T-cell (primary cell): ENCODE data around the gene TAF4B. TPM values are rescaled to one million over a fixed set of nuclear protein-coding genes. Genes with fewer than 3 reads are reported as not detected.

ENCODE experiments used
- ATAC-seq, 4 experiments: fragments of 200-7000 bp in 3 of 4; fragments of 150-1000 bp in 1 of 4; cut with Tn5 transposase; replicated peaks in 1 of 4; 1 replicate in 3 of 4; 2 replicates in 1 of 4; pipeline ENCODE4 v1.10.0; 2021; ENCODE audit warnings: moderate library complexity in 3 of 4, mild to moderate bottlenecking in 2 of 4, moderate number of reproducible peaks in 1 of 4
- CTCF ChIA-PET, 2 donors: fragments of 300-600 bp; sonication (Branson Sonifier 250); formaldehyde crosslinking; loops; one replicate each; lab custom pipeline; 2022; ENCODE audit warnings: antibody characterized with exemption in 2 of 2; lab: Charles Lee
- POLR2A ChIA-PET, 2 donors: fragments of 300-600 bp; sonication (Branson Sonifier 250); formaldehyde crosslinking; loops; one replicate each; lab custom pipeline; 2022; ENCODE audit warnings: antibody characterized with exemption in 2 of 2; lab: Charles Lee
- DNase-seq, 35 experiments: peaks; one replicate each; pipeline versions ENCODE4 v3.0.0 to v3.0.0-alpha.2; 2013 to 2023
- H3K27ac ChIP-seq: one replicate; pipeline ENCODE4 v1.5.1; 2013; ENCODE audit warnings: low read length
- H3K27me3 ChIP-seq, 2 experiments: replicated peaks in 1 of 2; 1 replicate in 1 of 2; 2 replicates in 1 of 2; pipeline versions ENCODE4 v1.6.1 to v1.7.0; 2013; ENCODE audit warnings: low read length in 1 of 2, mixed read lengths in 1 of 2; ENCODE audit not compliant: control insufficient read depth in 2 of 2, insufficient read depth in 2 of 2; ENCODE audit errors: extremely low read depth in 1 of 2
- H3K36me3 ChIP-seq, 2 donors: 1 replicate in 1 of 2; 2 replicates in 1 of 2; pipeline versions ENCODE4 v1.6.1 to v1.7.0; 2013; ENCODE audit warnings: low read length in 1 of 2; ENCODE audit not compliant: control insufficient read depth in 2 of 2, insufficient read depth in 1 of 2; ENCODE audit errors: extremely low read depth in 1 of 2
- H3K4me1 ChIP-seq, 2 experiments: 1 replicate in 1 of 2; 2 replicates in 1 of 2; pipeline versions ENCODE4 v1.6.1 to v1.7.0; 2013; ENCODE audit warnings: low read length in 2 of 2, mixed read lengths in 1 of 2; ENCODE audit not compliant: insufficient read depth in 2 of 2, control insufficient read depth in 1 of 2; ENCODE audit errors: extremely low read depth in 1 of 2
- H3K4me3 ChIP-seq, 2 donors: 1 replicate in 1 of 2; 2 replicates in 1 of 2; pipeline versions ENCODE4 v1.5.1 to v1.7.0; 2013; ENCODE audit warnings: mild to moderate bottlenecking in 2 of 2, low read length in 1 of 2, moderate library complexity in 1 of 2; ENCODE audit not compliant: control insufficient read depth in 1 of 2; ENCODE audit errors: extremely low read depth in 1 of 2
- H3K9me3 ChIP-seq: 2 replicates; pipeline ENCODE4 v1.7.0; 2013
- H3K27ac Mint-ChIP-seq, 2 donors: one replicate each; pipeline ENCODE4 v1.8.0; 2020 to 2021; ENCODE audit warnings: mild to moderate bottlenecking in 2 of 2, mixed read lengths in 2 of 2
- H3K27me3 Mint-ChIP-seq, 2 donors: one replicate each; pipeline ENCODE4 v1.8.0; 2021 to 2022; ENCODE audit warnings: mixed read lengths in 2 of 2
- H3K36me3 Mint-ChIP-seq: one replicate; pipeline ENCODE4 v1.8.0; 2021; ENCODE audit warnings: mixed read lengths
- H3K4me1 Mint-ChIP-seq, 3 donors: one replicate each; pipeline ENCODE4 v1.8.0; 2020 to 2022; ENCODE audit warnings: mixed read lengths in 3 of 3, mild to moderate bottlenecking in 1 of 3
- H3K4me3 Mint-ChIP-seq, 3 donors: one replicate each; pipeline ENCODE4 v1.8.0; 2020 to 2022; ENCODE audit warnings: mild to moderate bottlenecking in 3 of 3, mixed read lengths in 3 of 3, moderate library complexity in 3 of 3
- H3K9me3 Mint-ChIP-seq, 3 donors: one replicate each; pipeline ENCODE4 v1.8.0; 2020 to 2022; ENCODE audit warnings: mixed read lengths in 3 of 3
- WGBS: methylation state at CpG from one replicate; pipeline ENCODE4 v1.1.5; 2013; ENCODE audit warnings: missing lambda C conversion rate; ENCODE audit not compliant: insufficient coverage; 5-methylcytosine and 5-hydroxymethylcytosine counted together
- total RNA-seq, 35 experiments: library from RNA in 6 of 35; stranded (reverse) in 6 of 35; fragments of 120-200 nt in 1 of 35; gene quantifications; one replicate each; pipeline versions ENCODE4 v1.2.1 to v1.2.4 and lab custom pipeline; 2013 to 2026

Gene TAF4B
- total RNA-seq, 5 donors from 2014 or later (not counting 1 experiment from before 2014, with no cell fraction given), result 9.9 to 17.1 (median 13.2) TPM

DNA sequence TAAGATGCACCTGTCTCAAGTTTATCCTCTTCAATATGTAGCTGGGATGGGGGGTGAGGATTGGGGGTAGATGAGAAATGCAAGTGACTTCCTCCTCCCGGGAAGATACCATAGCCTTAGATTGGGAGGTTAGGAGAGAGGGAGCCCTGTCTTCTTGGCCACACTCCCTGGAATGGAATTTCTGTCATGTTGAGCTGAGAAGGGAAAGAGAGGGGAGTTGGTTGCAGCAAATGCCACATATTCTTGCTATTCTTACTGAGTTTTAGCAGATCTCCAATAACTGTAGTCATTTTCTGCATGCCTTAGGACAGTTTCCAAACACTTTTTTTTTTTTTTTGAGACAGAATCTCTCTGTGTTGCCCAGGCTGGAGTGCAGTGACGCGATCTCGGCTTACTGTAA, 35.9 kb downstream of the TAF4B start:
- Mint-ChIP-seq H3K9me3 (peaks cover 0 to 11% (median 0%) of the 10 kb centered on the region in 3 donors), H3K27me3 (no peaks in the 10 kb centered on the region), H3K4me1 (peaks cover 8 to 26% (median 19%) of the 10 kb centered on the region in 3 donors), H3K36me3 (peaks cover 11% of the 10 kb centered on the region), H3K4me3 (no peak overlapping the region), H3K27ac (no peak overlapping the region)
- H3K27ac ChIP-seq, result no peak overlapping the region
- DNase-seq (no peak), ATAC-seq (no peak)
- no peaks in the 10 kb centered on the region for H3K27me3 ChIP-seq
- H3K9me3 ChIP-seq, result no peaks in the 10 kb centered on the region
- ChIA-PET CTCF (no interaction called here), POLR2A (interaction anchor here in 1 of 2 donors (0.7 kb wide), 1 partner anchor 16 kb away, joined by 4 read pairs; no protein-coding TSS in a partner anchor)
- H3K4me3 ChIP-seq, result no peak overlapping the region
- WGBS, result no CpG with 5 or more reads among the region's 4 CpGs
- no peaks in the 10 kb centered on the region for H3K36me3 ChIP-seq
- H3K4me1 ChIP-seq, result no peaks in the 10 kb centered on the region

GRCh38 chr18:26267357-26267930, 41.2 kb downstream of the TAF4B start:
- no peak for ATAC-seq
- no peak for DNase-seq
- ChIA-PET POLR2A (interaction anchor here in 1 of 2 donors (0.6 kb wide), 1 partner anchor 1228 kb away, joined by 8 read pairs; no protein-coding TSS in a partner anchor), CTCF (no interaction called here)
- no peaks in the 10 kb centered on the region for H3K27me3 Mint-ChIP-seq
- Histone ChIP-seq H3K4me1 (no peaks in the 10 kb centered on the region), H3K27me3 (no peaks in the 10 kb centered on the region), H3K9me3 (no peaks in the 10 kb centered on the region), H3K27ac (no peak overlapping the region), H3K4me3 (no peak overlapping the region), H3K36me3 (peaks cover 0 to 10% of the 10 kb centered on the region in 2 donors)
- 100% methylated on average over 2 of the region's 4 CpGs for WGBS
- no peak overlapping the region for H3K27ac Mint-ChIP-seq
- no peak overlapping the region for H3K4me3 Mint-ChIP-seq
- no peaks in the 10 kb centered on the region for H3K9me3 Mint-ChIP-seq
- peaks cover 2 to 7% (median 4%) of the 10 kb centered on the region in 3 donors for H3K4me1 Mint-ChIP-seq
- H3K36me3 Mint-ChIP-seq, result peaks cover 41% of the 10 kb centered on the region

DNA sequence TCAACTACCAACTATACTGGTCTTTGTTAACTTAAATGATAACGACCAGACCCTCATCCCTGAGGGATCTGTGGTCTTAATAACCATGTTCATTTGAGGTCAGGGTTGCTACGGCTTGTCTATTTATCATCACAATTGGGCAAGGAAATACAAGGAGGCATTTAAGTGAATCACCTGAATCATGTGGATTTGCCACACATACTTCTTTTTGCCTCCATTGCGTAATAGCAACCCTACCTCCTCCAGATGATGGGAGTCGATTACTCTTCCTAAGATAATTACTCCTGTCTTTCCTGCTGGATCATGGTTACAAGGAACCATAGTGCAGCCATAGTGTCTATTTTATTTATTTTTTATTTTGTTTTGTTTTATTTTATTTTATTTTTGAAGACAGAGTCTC, 42.2 kb downstream of the TAF4B start:
- ChIA-PET CTCF (no interaction called here), POLR2A (interaction anchor here in 1 of 2 donors (1.0 kb wide), 1 partner anchor 13 kb away, joined by 3 read pairs; no protein-coding TSS in a partner anchor)
- 100% methylated on average over 1 of the region's 4 CpGs for WGBS
- no peak overlapping the region for H3K4me3 Mint-ChIP-seq
- no peak overlapping the region for H3K4me3 ChIP-seq
- peaks cover 45% of the 10 kb centered on the region for H3K36me3 Mint-ChIP-seq
- H3K27ac Mint-ChIP-seq, result no peak overlapping the region
- peaks cover 2 to 5% (median 4%) of the 10 kb centered on the region in 3 donors for H3K4me1 Mint-ChIP-seq
- no peaks in the 10 kb centered on the region for H3K27me3 Mint-ChIP-seq
- no peaks in the 10 kb centered on the region for H3K27me3 ChIP-seq
- ATAC-seq, result no peak
- DNase-seq, result no peak
- no peak overlapping the region for H3K27ac ChIP-seq
- H3K4me1 ChIP-seq, result no peaks in the 10 kb centered on the region
- H3K9me3 ChIP-seq, result no peaks in the 10 kb centered on the region
- peaks cover 0 to 10% of the 10 kb centered on the region in 2 donors for H3K36me3 ChIP-seq
- H3K9me3 Mint-ChIP-seq, result no peaks in the 10 kb centered on the region

- peaks cover 0 to 10% of the 10 kb centered on the region in 2 donors for H3K36me3 ChIP-seq
- Mint-ChIP-seq H3K27ac (no peak overlapping the region), H3K36me3 (peaks cover 53% of the 10 kb centered on the region), H3K27me3 (no peaks in the 10 kb centered on the region), H3K9me3 (no peaks in the 10 kb centered on the region), H3K4me3 (no peak overlapping the region), H3K4me1 (no peaks in the 10 kb centered on the region)
- no peaks in the 10 kb centered on the region for H3K27me3 ChIP-seq
- no peak overlapping the region for H3K27ac ChIP-seq
- H3K4me1 ChIP-seq, result no peaks in the 10 kb centered on the region
- no peak overlapping the region for H3K4me3 ChIP-seq
- no peaks in the 10 kb centered on the region for H3K9me3 ChIP-seq
- ChIA-PET POLR2A (no interaction called here), CTCF (no interaction called here)
- ATAC-seq (no peak), DNase-seq (no peak)
- 92% methylated on average over 8 of the region's 14 CpGs for WGBS
Measured at GRCh38 chr18:26271917-26272549, 45.8 kb downstream of the TAF4B start.

DNA sequence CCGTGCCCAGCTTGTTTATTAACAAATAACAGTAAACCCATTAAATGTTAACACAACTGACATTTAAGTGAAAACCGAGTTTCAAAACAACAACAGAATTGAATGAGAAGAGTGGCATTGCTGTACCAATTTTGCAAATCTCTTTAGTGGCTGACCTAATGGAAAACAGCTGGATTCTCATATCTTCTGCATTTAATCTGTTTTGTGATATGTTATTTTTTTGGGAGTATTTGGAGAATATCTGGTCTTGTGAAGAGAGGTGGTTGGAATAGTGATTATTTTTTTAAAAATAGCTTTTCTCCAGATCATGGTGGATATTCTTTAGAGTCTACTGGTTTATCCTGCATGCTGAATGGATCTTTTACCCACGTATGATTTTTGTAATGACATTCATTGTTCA, 51.1 kb downstream of the TAF4B start:
- no peak overlapping the region for H3K4me3 Mint-ChIP-seq
- no peaks in the 10 kb centered on the region for H3K4me1 Mint-ChIP-seq
- Histone ChIP-seq H3K9me3 (no peaks in the 10 kb centered on the region), H3K4me1 (no peaks in the 10 kb centered on the region), H3K27ac (no peak overlapping the region), H3K4me3 (no peak overlapping the region), H3K27me3 (no peaks in the 10 kb centered on the region), H3K36me3 (peaks cover 0 to 2% of the 10 kb centered on the region in 2 donors)
- ChIA-PET POLR2A (no interaction called here), CTCF (no interaction called here)
- ATAC-seq (no peak), DNase-seq (no peak)
- H3K27ac Mint-ChIP-seq, result no peak overlapping the region
- H3K36me3 Mint-ChIP-seq, result peaks cover 54% of the 10 kb centered on the region
- no CpG with 5 or more reads among the region's 3 CpGs for WGBS
- peaks cover 0 to 8% (median 0%) of the 10 kb centered on the region in 3 donors for H3K9me3 Mint-ChIP-seq
- no peaks in the 10 kb centered on the region for H3K27me3 Mint-ChIP-seq

GRCh38 chr18:26279428-26279827, 53.2 kb downstream of the TAF4B start:
- peaks cover 59% of the 10 kb centered on the region for H3K36me3 Mint-ChIP-seq
- H3K4me1 Mint-ChIP-seq, result no peaks in the 10 kb centered on the region
- Histone ChIP-seq H3K27ac (no peak overlapping the region), H3K4me3 (no peak overlapping the region), H3K27me3 (no peaks in the 10 kb centered on the region), H3K9me3 (no peaks in the 10 kb centered on the region), H3K36me3 (peaks cover 0 to 2% of the 10 kb centered on the region in 2 donors), H3K4me1 (no peaks in the 10 kb centered on the region)
- H3K4me3 Mint-ChIP-seq, result no peak overlapping the region
- POLR2A ChIA-PET, result no interaction called here
- no peaks in the 10 kb centered on the region for H3K27me3 Mint-ChIP-seq
- CTCF ChIA-PET, result no interaction called here
- H3K27ac Mint-ChIP-seq, result no peak overlapping the region
- ATAC-seq, result no peak
- no peak for DNase-seq
- no CpG with 5 or more reads among the region's 1 CpG for WGBS
- H3K9me3 Mint-ChIP-seq, result peaks cover 0 to 8% (median 0%) of the 10 kb centered on the region in 3 donors
